MM.1S (cell line): ENCODE results near the gene PROB1.

Experiments
- DNase-seq: peaks from one replicate; pipeline ENCODE4 v3.0.0-alpha.2; 2015
- H2AFZ ChIP-seq: fragments of 300-600 bp; sonication (generic); 2 replicates; pipeline ENCODE4 v1.6.0; 2016; ENCODE audit warnings: antibody characterized with exemption, low read length
- H3F3A ChIP-seq: fragments of 300-600 bp; sonication (generic); 2 replicates; pipeline ENCODE4 v1.6.1; 2016; ENCODE audit warnings: mild to moderate bottlenecking, antibody characterized with exemption, low read length, moderate library complexity, mixed read lengths; ENCODE audit not compliant: insufficient read depth
- H3K27ac ChIP-seq: fragments of 300-600 bp; sonication (generic); 2 replicates; pipeline ENCODE4 v1.5.1; 2016; ENCODE audit warnings: mild to moderate bottlenecking, low read length
- H3K27me3 ChIP-seq: fragments of 300-600 bp; sonication (generic); replicated peaks from 2 replicates; pipeline ENCODE4 v1.6.0; 2016; ENCODE audit warnings: low read length; ENCODE audit not compliant: insufficient read depth
- H3K36me3 ChIP-seq: fragments of 300-600 bp; sonication (generic); replicated peaks from 2 replicates; pipeline ENCODE4 v1.6.1; 2016; ENCODE audit warnings: mild to moderate bottlenecking, low read length, mixed read lengths; ENCODE audit not compliant: insufficient read depth
- H3K4me1 ChIP-seq: fragments of 300-600 bp; sonication (generic); 2 replicates; pipeline ENCODE4 v1.6.1; 2016; ENCODE audit warnings: low read length, mixed read lengths
- H3K4me2 ChIP-seq: fragments of 300-600 bp; sonication (generic); 2 replicates; pipeline ENCODE4 v1.6.0; 2016; ENCODE audit warnings: low read depth, low read length
- H3K4me3 ChIP-seq: fragments of 300-600 bp; sonication (generic); 2 replicates; pipeline ENCODE4 v1.5.1; 2016; ENCODE audit warnings: low read length, mixed read lengths
- H3K79me2 ChIP-seq: fragments of 300-600 bp; sonication (generic); 2 replicates; pipeline ENCODE4 v1.6.1; 2016; ENCODE audit warnings: mixed run types, low read length, mixed read lengths
- H3K9ac ChIP-seq: fragments of 300-600 bp; sonication (generic); 2 replicates; pipeline ENCODE4 v1.6.1; 2016; ENCODE audit warnings: low read length, mixed read lengths
- H3K9me2 ChIP-seq: fragments of 300-600 bp; sonication (generic); replicated peaks from 2 replicates; pipeline ENCODE4 v1.6.1; 2016; ENCODE audit warnings: mild to moderate bottlenecking, low read length, mixed read lengths; ENCODE audit not compliant: insufficient read depth
- H3K9me3 ChIP-seq: fragments of 300-600 bp; sonication (generic); replicated peaks from 2 replicates; pipeline ENCODE4 v1.6.1; 2016; ENCODE audit warnings: mild to moderate bottlenecking, low read length, mixed read lengths; ENCODE audit not compliant: insufficient read depth
- H4K20me1 ChIP-seq: fragments of 300-600 bp; sonication (generic); 2 replicates; pipeline ENCODE4 v1.6.1; 2016; ENCODE audit warnings: mild to moderate bottlenecking, low read length, moderate library complexity, mixed read lengths; ENCODE audit not compliant: insufficient read depth
- CTCF ChIP-seq: fragments of 300-600 bp; sonication (generic); IDR thresholded peaks from 2 replicates; pipeline ENCODE4 v1.5.1; 2016; ENCODE audit warnings: antibody characterized with exemption, low read length, mixed read lengths
- EZH2 ChIP-seq: fragments of 300-600 bp; sonication (generic); optimal IDR thresholded peaks from 2 replicates; pipeline ENCODE3; 2017; ENCODE audit warnings: low read depth, mild to moderate bottlenecking, antibody characterized with exemption, low read length, mixed read lengths
- EZH2phosphoT487 ChIP-seq: fragments of 300-600 bp; sonication (generic); IDR thresholded peaks from 2 replicates; pipeline ENCODE4 v1.6.1; 2018; ENCODE audit warnings: antibody characterized with exemption, low read length

Gene PROB1

GRCh38 chr5:139385061-139386049 lies 9.5 kb downstream of the PROB1 start:
- Histone ChIP-seq H3K27ac (peak overlapping the region; percentile 98), H3K4me3 (peak overlapping the region; percentile 20; the same call in 1 of the 2 replicates), H3F3A (peaks cover 76% of the 10 kb centered on the region)

GRCh38 chr5:139384591-139385051 lies 10.3 kb downstream of the PROB1 start:
- H2AFZ ChIP-seq: no peak overlapping the region
- DNase-seq: no peak
- peaks cover 30% of the 10 kb centered on the region for H3K79me2 ChIP-seq
- H3K4me1 ChIP-seq: peaks cover 38% of the 10 kb centered on the region
- H3F3A ChIP-seq: peaks cover 69% of the 10 kb centered on the region
- H3K27me3 ChIP-seq: no peaks in the 10 kb centered on the region
- no peaks in the 10 kb centered on the region for H4K20me1 ChIP-seq
- H3K9me3 ChIP-seq: no peaks in the 10 kb centered on the region
- TF ChIP-seq EZH2 (no peak), CTCF (no peak), EZH2phosphoT487 (no peak)
- H3K4me2 ChIP-seq: peak overlapping the region; percentile 98; the same call in 1 of the 2 replicates
- no peaks in the 10 kb centered on the region for H3K36me3 ChIP-seq
- H3K9ac ChIP-seq: peak overlapping the region; percentile 45; the same call in 1 of the 2 replicates
- no peak overlapping the region for H3K4me3 ChIP-seq
- H3K27ac ChIP-seq: peak overlapping the region; percentile 98
- no peaks in the 10 kb centered on the region for H3K9me2 ChIP-seq

More at GRCh38 chr5:139385061-139386049, 9.5 kb downstream of the PROB1 start:
- Histone ChIP-seq H3K36me3 (no peaks in the 10 kb centered on the region), H3K9ac (peak overlapping the region; percentile 45; the same call in 1 of the 2 replicates), H3K79me2 (peaks cover 34% of the 10 kb centered on the region), H3K9me3 (no peaks in the 10 kb centered on the region), H3K9me2 (no peaks in the 10 kb centered on the region), H3K4me2 (peak overlapping the region; percentile 98), H3K27me3 (no peaks in the 10 kb centered on the region), H3K4me1 (peaks cover 42% of the 10 kb centered on the region), H4K20me1 (no peaks in the 10 kb centered on the region), H2AFZ (no peak overlapping the region)
- peak; percentile 78 for DNase-seq
- TF ChIP-seq CTCF: peak; percentile 48
- TF ChIP-seq EZH2phosphoT487: no peak

- H2AFZ ChIP-seq: no peak overlapping the region
- H3K27ac ChIP-seq: peak overlapping the region; percentile 98; the same call in 1 of the 2 replicates
- TF ChIP-seq CTCF (no peak), EZH2phosphoT487 (no peak), EZH2 (no peak)
- peaks cover 38% of the 10 kb centered on the region for H3K4me1 ChIP-seq
- H3K4me3 ChIP-seq: no peak overlapping the region
- peaks cover 24% of the 10 kb centered on the region for H3K79me2 ChIP-seq
- H3K9ac ChIP-seq: peak overlapping the region; percentile 45; the same call in 1 of the 2 replicates
- no peaks in the 10 kb centered on the region for H3K9me3 ChIP-seq
- H3K27me3 ChIP-seq: no peaks in the 10 kb centered on the region
- H3F3A ChIP-seq: peaks cover 64% of the 10 kb centered on the region
- no peak overlapping the region for H3K4me2 ChIP-seq
- H3K36me3 ChIP-seq: no peaks in the 10 kb centered on the region
- DNase-seq: no peak
- H4K20me1 ChIP-seq: no peaks in the 10 kb centered on the region
- no peaks in the 10 kb centered on the region for H3K9me2 ChIP-seq
These were observed 10.8 kb downstream of the PROB1 start for GRCh38 chr5:139383993-139384590.
